ENCODE measurements around the gene DNAH3. TPM values are rescaled to one million over a fixed set of nuclear protein-coding genes. Genes with fewer than 3 reads are reported as not detected.

The DNAH3 gene
- total and polyA plus RNA-seq, 2 of the 13 experiments (the other 11 are each of a cell fraction or from before 2014, with no cell fraction given), result 0.07 to 0.08 TPM

- Histone ChIP-seq H3K4me1 (ENCODE audit: insufficient read depth, low read length) (no peaks in the 10 kb centered on the region), H3K9me3 (ENCODE audit: low read length) (no peaks in the 10 kb centered on the region), H3K27me3 (ENCODE audit: control insufficient read depth in 1 of 2, insufficient read depth in 2 of 2, low read length in 2 of 2) (peaks cover 0 to 44% of the 10 kb centered on the region in 2 experiments; a peak in 4 of 5 replicates), H3K9ac (ENCODE audit: insufficient read depth, low read depth, low read length) (no peak overlapping the region), H3K4me2 (ENCODE audit: low read depth, low read length) (no peak overlapping the region), H3K79me2 (ENCODE audit: insufficient read depth, low read length) (no peaks in the 10 kb centered on the region), H4K20me1 (ENCODE audit: insufficient read depth, low read length) (no peaks in the 10 kb centered on the region), H3K4me3 (replicated peaks in 1 of 3; ENCODE audit: insufficient read depth in 1 of 3, low read depth in 2 of 3, low read length in 3 of 3) (no peak overlapping the region), H3K27ac (ENCODE audit: extremely low read length, insufficient read depth, low read length) (no peak overlapping the region), H3K36me3 (replicated peaks in 1 of 2; ENCODE audit: control insufficient read depth in 1 of 2, insufficient read depth in 2 of 2, low read length in 2 of 2) (no peaks in the 10 kb centered on the region), H2AFZ (ENCODE audit: low read length) (no peak overlapping the region)
- ChIA-PET POLR2A (no interaction called here), CTCF (ENCODE audit: low intra/inter-chr PET ratio, low total read pairs) (no interaction called here)
- no peak for TF ChIP-seq ZNF362 (CRISPR knock-in tag; IDR thresholded peaks at IDR 0.05; ENCODE audit: borderline replicate concordance)
- TF ChIP-seq ISL2 (CRISPR knock-in tag; IDR thresholded peaks at IDR 0.05), result no peak
- TF ChIP-seq MXI1 (IDR thresholded peaks at IDR 0.05; ENCODE audit: borderline replicate concordance, low read depth, low read length), result no peak
- TF ChIP-seq SOX6 (IDR thresholded peaks at IDR 0.05), result 0 out of 2 replicates have a peak, but pooled peaks have one; percentile 52
- no peak for TF ChIP-seq SOX6 (CRISPR knock-in tag; IDR thresholded peaks at IDR 0.05)
- TF ChIP-seq ZNF282 (IDR thresholded peaks at IDR 0.05; ENCODE audit: partially characterized antibody), result peak; percentile 75
- no peak for TF ChIP-seq HOXD1 (CRISPR knock-in tag; IDR thresholded peaks at IDR 0.05)
- TF ChIP-seq DMAP1 (CRISPR knock-in tag; IDR thresholded peaks at IDR 0.05), result no peak
- TF ChIP-seq MTA3 (CRISPR knock-in tag; IDR thresholded peaks at IDR 0.05), result no peak
- TF ChIP-seq GTF3A (CRISPR knock-in tag; conservative IDR thresholded peaks at IDR 0.05), result no peak
- FAIRE-seq (no peak), ATAC-seq (no peak), DNase-seq (ENCODE audit: low spot score) (no peak)
- 31% methylated on average over 3 of the region's 3 CpGs for WGBS (ENCODE audit: low lambda C conversion rate)
- intact Hi-C loops (cut with micrococcal nuclease; ENCODE audit: unreplicated experiment) (no loop called here), in situ Hi-C loops (cut with HindIII; ENCODE audit: extremely low pct_ligation_motif_present, low pct_unique_long_range_greater_than_20kb) (no loop called here)
- BruUV-seq (replicated peaks), result no TSS peak
Observed at GRCh38 chr16:20968765-20969164, 181.9 kb downstream of the DNAH3 start.

GRCh38 chr16:20960899-20961298, 189.7 kb downstream of the DNAH3 start:
- 12% methylated on average over 5 of the region's 5 CpGs for WGBS (ENCODE audit: low lambda C conversion rate)
- H3K9ac ChIP-seq (ENCODE audit: insufficient read depth, low read depth, low read length), result no peak overlapping the region
- H3K4me3 ChIP-seq (replicated peaks in 1 of 3; ENCODE audit: insufficient read depth in 1 of 3, low read depth in 2 of 3, low read length in 3 of 3), result no peak overlapping the region
- no peaks in the 10 kb centered on the region for H3K9me3 ChIP-seq (ENCODE audit: low read length)
- intact Hi-C loops (cut with micrococcal nuclease; ENCODE audit: unreplicated experiment) (no loop called here), in situ Hi-C loops (cut with HindIII; ENCODE audit: extremely low pct_ligation_motif_present, low pct_unique_long_range_greater_than_20kb) (no loop called here)
- no TSS peak for BruUV-seq (replicated peaks)
- no peaks in the 10 kb centered on the region for H3K79me2 ChIP-seq (ENCODE audit: insufficient read depth, low read length)
- no peaks in the 10 kb centered on the region for H3K36me3 ChIP-seq (replicated peaks in 1 of 2; ENCODE audit: control insufficient read depth in 1 of 2, insufficient read depth in 2 of 2, low read length in 2 of 2)
- ATAC-seq, result no peak
- H4K20me1 ChIP-seq (ENCODE audit: insufficient read depth, low read length), result no peaks in the 10 kb centered on the region
- ChIA-PET CTCF (ENCODE audit: low intra/inter-chr PET ratio, low total read pairs) (no interaction called here), POLR2A (no interaction called here)
- no peaks in the 10 kb centered on the region for H3K4me1 ChIP-seq (ENCODE audit: insufficient read depth, low read length)
- TF ChIP-seq MTF2 (CRISPR knock-in tag; IDR thresholded peaks at IDR 0.05; ENCODE audit: borderline replicate concordance), result no peak
- TF ChIP-seq ZNF382 (CRISPR knock-in tag; IDR thresholded peaks at IDR 0.05; ENCODE audit: borderline replicate concordance), result no peak
- TF ChIP-seq ZNF629 (CRISPR knock-in tag; conservative IDR thresholded peaks at IDR 0.05), result no peak
- no peak for TF ChIP-seq GABPA (IDR thresholded peaks at IDR 0.05; ENCODE audit: low read depth, low read length)
- no peak for TF ChIP-seq GABPA (CRISPR knock-in tag; IDR thresholded peaks at IDR 0.05; ENCODE audit: low read depth)
- H3K27me3 ChIP-seq (ENCODE audit: control insufficient read depth in 1 of 2, insufficient read depth in 2 of 2, low read length in 2 of 2), result peaks cover 0 to 28% of the 10 kb centered on the region in 2 experiments; a peak in 3 of 5 replicates
- DNase-seq (ENCODE audit: low spot score), result no peak
- H3K4me2 ChIP-seq (ENCODE audit: low read depth, low read length), result no peak overlapping the region
- no peak for FAIRE-seq
- H3K27ac ChIP-seq (ENCODE audit: extremely low read length, insufficient read depth, low read length), result no peak overlapping the region
- no peak overlapping the region for H2AFZ ChIP-seq (ENCODE audit: low read length)

Measured in HepG2 (cell line).